ENCODE results near the gene UROC1. TPM values are rescaled to one million over a fixed set of nuclear protein-coding genes. Genes with fewer than 3 reads are reported as not detected.

The UROC1 gene
- total and polyA plus RNA-seq, 3 donors from 2014 or later, result 0.25 to 1.0 (median 0.34) TPM

- TF ChIP-seq POLR2A (IDR thresholded peaks at IDR 0.05) (no peak), CTCF (IDR thresholded peaks at IDR 0.05) (no peak)
- H3K27ac ChIP-seq, result no peak overlapping the region
- no peaks in the 10 kb centered on the region for H3K4me1 ChIP-seq
- no peaks in the 10 kb centered on the region for H3K27me3 ChIP-seq
- no peaks in the 10 kb centered on the region for H3K36me3 ChIP-seq (ENCODE audit: low read depth, missing control alignments)
- no peaks in the 10 kb centered on the region for H3K9me3 ChIP-seq
- H3K4me3 ChIP-seq, result no peak overlapping the region
- WGBS, 2 donors, result 88 to 93% methylated on average over 8 of the region's 8 CpGs
- intact Hi-C loops (cut with DNase I; ENCODE audit: low total_unique reads), result no loop called here
- no peak for DNase-seq
Observed at GRCh38 chr3:126546549-126547239, 29.1 kb upstream of the UROC1 start.

- no peaks in the 10 kb centered on the region for H3K9me3 ChIP-seq
- WGBS, 2 donors, result 90 to 100% methylated on average over 6 of the region's 6 CpGs
- H3K4me3 ChIP-seq, result no peak overlapping the region
- intact Hi-C loops (cut with DNase I; ENCODE audit: low total_unique reads), result no loop called here
- H3K27ac ChIP-seq, result no peak overlapping the region
- DNase-seq, result no peak
- no peaks in the 10 kb centered on the region for H3K36me3 ChIP-seq (ENCODE audit: low read depth, missing control alignments)
- no peaks in the 10 kb centered on the region for H3K4me1 ChIP-seq
- TF ChIP-seq POLR2A (IDR thresholded peaks at IDR 0.05) (no peak), CTCF (IDR thresholded peaks at IDR 0.05) (no peak)
- no peaks in the 10 kb centered on the region for H3K27me3 ChIP-seq
Observed at GRCh38 chr3:126546013-126546412, 28.4 kb upstream of the UROC1 start.

- 90 to 94% methylated on average over 4 to 5 of the region's 5 CpGs for WGBS, 2 donors
- intact Hi-C loops (cut with DNase I; ENCODE audit: low total_unique reads), result no loop called here
- Histone ChIP-seq H3K27ac (no peak overlapping the region), H3K36me3 (ENCODE audit: low read depth, missing control alignments) (no peaks in the 10 kb centered on the region), H3K4me1 (no peaks in the 10 kb centered on the region), H3K27me3 (no peaks in the 10 kb centered on the region), H3K4me3 (no peak overlapping the region), H3K9me3 (no peaks in the 10 kb centered on the region)
- TF ChIP-seq POLR2A (IDR thresholded peaks at IDR 0.05) (no peak), CTCF (IDR thresholded peaks at IDR 0.05) (no peak)
- DNase-seq, result no peak
Observed at GRCh38 chr3:126545544-126545943, 28.0 kb upstream of the UROC1 start.

- intact Hi-C loops (cut with DNase I; ENCODE audit: low total_unique reads), result no loop called here
- H3K4me3 ChIP-seq, result no peak overlapping the region
- peak; percentile 13 for DNase-seq
- H3K27me3 ChIP-seq, result no peaks in the 10 kb centered on the region
- WGBS, 2 donors, result 75 to 86% methylated on average over 4 to 7 of the region's 7 CpGs
- H3K36me3 ChIP-seq (ENCODE audit: low read depth, missing control alignments), result no peaks in the 10 kb centered on the region
- TF ChIP-seq CTCF (IDR thresholded peaks at IDR 0.05) (no peak), POLR2A (IDR thresholded peaks at IDR 0.05) (no peak)
- no peaks in the 10 kb centered on the region for H3K9me3 ChIP-seq
- no peak overlapping the region for H3K27ac ChIP-seq
- no peaks in the 10 kb centered on the region for H3K4me1 ChIP-seq
Observed at GRCh38 chr3:126544596-126545281, 27.2 kb upstream of the UROC1 start.

Measured in testis (tissue), 3 donors.